ENCODE measurements around the gene UQCC2.

UQCC2 gene

GRCh38 chr6:33744001-33744848 lies 32.7 kb upstream of the UQCC2 start:
- DNase-seq, result peak; percentile 97

- peak; percentile 86 for DNase-seq
Measured at GRCh38 chr6:33742837-33743236, 31.3 kb upstream of the UQCC2 start.

- peak; percentile 25 for DNase-seq
Measured at GRCh38 chr6:33742092-33742491, 30.6 kb upstream of the UQCC2 start.

- DNase-seq, result no peak
Measured at GRCh38 chr6:33740794-33741193, 29.3 kb upstream of the UQCC2 start.

GRCh38 chr6:33740204-33740608 lies 28.7 kb upstream of the UQCC2 start:
- no peak for DNase-seq

- no peak for DNase-seq
Measured at GRCh38 chr6:33739571-33739970, 28.1 kb upstream of the UQCC2 start.

- no peak for DNase-seq
Measured at GRCh38 chr6:33738879-33739278, 27.4 kb upstream of the UQCC2 start.

GRCh38 chr6:33738153-33738552 lies 26.7 kb upstream of the UQCC2 start:
- no peak for DNase-seq

GRCh38 chr6:33737267-33738026 lies 25.9 kb upstream of the UQCC2 start:
- DNase-seq, result no peak

GRCh38 chr6:33735216-33735615 lies 23.7 kb upstream of the UQCC2 start:
- no peak for DNase-seq

GRCh38 chr6:33733709-33734007 lies 22.2 kb upstream of the UQCC2 start:
- DNase-seq, result no peak

- no peak for DNase-seq
Measured at GRCh38 chr6:33732817-33733708, 21.6 kb upstream of the UQCC2 start.

GRCh38 chr6:33732385-33732784 lies 20.9 kb upstream of the UQCC2 start:
- DNase-seq, result no peak

- no peak for DNase-seq
Measured at GRCh38 chr6:33731751-33732282, 20.3 kb upstream of the UQCC2 start.

- DNase-seq, result no peak
Measured at GRCh38 chr6:33731035-33731434, 19.5 kb upstream of the UQCC2 start.

- DNase-seq, result no peak
Measured at GRCh38 chr6:33730611-33731010, 19.1 kb upstream of the UQCC2 start.

- no peak for DNase-seq
Measured at GRCh38 chr6:33729059-33729458, 17.6 kb upstream of the UQCC2 start.

GRCh38 chr6:33728438-33728837 lies 16.9 kb upstream of the UQCC2 start:
- DNase-seq, result no peak

- no peak for DNase-seq
Measured at GRCh38 chr6:33727932-33728331, 16.4 kb upstream of the UQCC2 start.

- no peak for DNase-seq
Measured at GRCh38 chr6:33727126-33727525, 15.6 kb upstream of the UQCC2 start.

- DNase-seq, result no peak
Measured at GRCh38 chr6:33726696-33727095, 15.2 kb upstream of the UQCC2 start.

- DNase-seq, result no peak
Measured at GRCh38 chr6:33725891-33726673, 14.6 kb upstream of the UQCC2 start.

Data from DMS79 treated with DMSO at 0.1 percent for 48 hours (cell line).